Fibroblast of skin of right quadriceps (primary cell): ENCODE results near the gene EDC3.
"Not testable (repeated sequence)": the region's sequence is repeated elsewhere in the genome, so short reads cannot be mapped to it uniquely, and the experiment has no call there.

Experiments used
- DNase-seq: peaks from one replicate; pipeline ENCODE4 v3.0.0-alpha.2; 2013

EDC3 gene

GRCh38 chr15:74695597-74696397, at the start of gene EDC3:
Gene EDC3, minus strand, starts transcription at chr15:74696024. Its CDS starts 20,900 bp downstream, at chr15:74675124.
- peak; percentile 88 for DNase-seq

GRCh38 chr15:74742422-74742821, 46.6 kb upstream of the EDC3 start:
- DNase-seq, result no peak

GRCh38 chr15:74738239-74738638, 42.4 kb upstream of the EDC3 start:
- not testable (repeated sequence) for DNase-seq

- no peak for DNase-seq
These were observed 39.5 kb upstream of the EDC3 start for GRCh38 chr15:74735305-74735704.

GRCh38 chr15:74733269-74733668, 37.4 kb upstream of the EDC3 start:
- no peak for DNase-seq

GRCh38 chr15:74732846-74733245, 37.0 kb upstream of the EDC3 start:
- DNase-seq, result no peak

GRCh38 chr15:74730619-74731316, 34.9 kb upstream of the EDC3 start:
- no peak for DNase-seq

GRCh38 chr15:74729372-74729771, 33.5 kb upstream of the EDC3 start:
- not testable (repeated sequence) for DNase-seq

GRCh38 chr15:74728699-74729098, 32.9 kb upstream of the EDC3 start:
- not testable (repeated sequence) for DNase-seq

GRCh38 chr15:74727727-74728126, 31.9 kb upstream of the EDC3 start:
- DNase-seq, result no peak

- no peak for DNase-seq
These were observed 30.9 kb upstream of the EDC3 start for GRCh38 chr15:74726774-74727164.

- DNase-seq, result no peak
These were observed 30.3 kb upstream of the EDC3 start for GRCh38 chr15:74725845-74726773.

GRCh38 chr15:74725225-74725774, 29.5 kb upstream of the EDC3 start, which contains the start of gene CYP1A1:
Gene CYP1A1, minus strand, starts transcription at chr15:74725528. Its CDS starts 2,431 bp downstream, at chr15:74723097.
- no peak for DNase-seq

- no peak for DNase-seq
These were observed 28.9 kb upstream of the EDC3 start for GRCh38 chr15:74724570-74725224.

- peak; percentile 40 for DNase-seq
These were observed 28.0 kb upstream of the EDC3 start for GRCh38 chr15:74723754-74724334.

- DNase-seq, result no peak
These were observed 27.4 kb upstream of the EDC3 start for GRCh38 chr15:74723187-74723586.

- DNase-seq, result no peak
These were observed 26.8 kb upstream of the EDC3 start for GRCh38 chr15:74722591-74722990.

GRCh38 chr15:74716651-74717050, 20.8 kb upstream of the EDC3 start:
- DNase-seq, result no peak

- no peak for DNase-seq
These were observed 16.5 kb upstream of the EDC3 start for GRCh38 chr15:74712311-74712710.

- DNase-seq, result no peak
These were observed 14.7 kb upstream of the EDC3 start for GRCh38 chr15:74710319-74711094.

GRCh38 chr15:74709892-74710291, 14.1 kb upstream of the EDC3 start:
- no peak for DNase-seq
